Measurements from ENCODE around the gene SNX1. TPM values are rescaled to one million over a fixed set of nuclear protein-coding genes. Genes with fewer than 3 reads are reported as not detected.

SNX1 gene, protein sequence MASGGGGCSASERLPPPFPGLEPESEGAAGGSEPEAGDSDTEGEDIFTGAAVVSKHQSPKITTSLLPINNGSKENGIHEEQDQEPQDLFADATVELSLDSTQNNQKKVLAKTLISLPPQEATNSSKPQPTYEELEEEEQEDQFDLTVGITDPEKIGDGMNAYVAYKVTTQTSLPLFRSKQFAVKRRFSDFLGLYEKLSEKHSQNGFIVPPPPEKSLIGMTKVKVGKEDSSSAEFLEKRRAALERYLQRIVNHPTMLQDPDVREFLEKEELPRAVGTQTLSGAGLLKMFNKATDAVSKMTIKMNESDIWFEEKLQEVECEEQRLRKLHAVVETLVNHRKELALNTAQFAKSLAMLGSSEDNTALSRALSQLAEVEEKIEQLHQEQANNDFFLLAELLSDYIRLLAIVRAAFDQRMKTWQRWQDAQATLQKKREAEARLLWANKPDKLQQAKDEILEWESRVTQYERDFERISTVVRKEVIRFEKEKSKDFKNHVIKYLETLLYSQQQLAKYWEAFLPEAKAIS
- 22.4 and 24.1 TPM in 2 replicates for total RNA-seq

GRCh38 chr15:64095795-64096667 is at the start of gene SNX1:
Gene SNX1 (plus strand): TSS chr15:64095982. CDS start chr15:64096014, 32 bp downstream.

GRCh38 chr15:64046421-64047153 is 49.2 kb upstream of the SNX1 start, which contains the start of gene DAPK2:
Gene DAPK2 (minus strand): TSS chr15:64046485. CDS start chr15:64040261, 6,224 bp downstream.

GRCh38 chr15:64093627-64094417 is 2.0 kb upstream of the SNX1 start, which contains the start of gene CIAO2A:
Gene CIAO2A (minus strand): TSS chr15:64093838. CDS start chr15:64093768, 70 bp downstream.

GRCh38 chr15:64151727-64152506 is 56.1 kb downstream of the SNX1 start, which contains the start of gene SNX22:
Gene SNX22 (plus strand): TSS chr15:64151731. CDS start chr15:64151776, 45 bp downstream.

GRCh38 chr15:64162869-64163658 is 67.3 kb downstream of the SNX1 start, which contains the start of gene PPIB:
Gene PPIB (minus strand): TSS chr15:64163022. CDS start chr15:64162986, 36 bp downstream.

Other genes starting within 250 kb of the SNX1 start
- 1.3 and 1.7 TPM in 2 replicates for gene DAPK2, start 49.5 kb upstream of the SNX1 start, total RNA-seq
- gene CIAO2A, start 2.1 kb upstream of the SNX1 start, total RNA-seq, result 64.8 and 68.6 TPM in 2 replicates
- gene SNX22, start 55.7 kb downstream of the SNX1 start, total RNA-seq, result under 0.01 and 0.21 TPM in 2 replicates
- 457 and 754 TPM in 2 replicates for gene PPIB, start 67.0 kb downstream of the SNX1 start, total RNA-seq